Measurements from ENCODE around the gene SYCP2. TPM values are rescaled to one million over a fixed set of nuclear protein-coding genes. Genes with fewer than 3 reads are reported as not detected.

SYCP2 gene
- total and polyA plus RNA-seq, 9 donors = 0.48 to 1.9 (median 0.72) TPM

- Histone ChIP-seq H3K4me1 (ENCODE audit: insufficient read depth) (no peaks in the 10 kb centered on the region), H3K27ac (no peak overlapping the region), H3K9me3 (no peaks in the 10 kb centered on the region), H3K36me3 (no peaks in the 10 kb centered on the region), H3K4me3 (no peak overlapping the region), H3K27me3 (no peaks in the 10 kb centered on the region)
- DNase-seq = no peak
- no peak for TF ChIP-seq EP300 (IDR thresholded peaks at IDR 0.05)
- no peak for TF ChIP-seq CTCF (IDR thresholded peaks at IDR 0.05)
- TF ChIP-seq POLR2A (IDR thresholded peaks at IDR 0.05) = no peak
- WGBS, 3 donors = 91 to 97% (median 96%) methylated on average over 1 of the region's 1 CpG
- intact Hi-C loops (cut with DNase I) = no loop called here
Measured at GRCh38 chr20:59925359-59925758, 8.1 kb downstream of the SYCP2 start.

- TF ChIP-seq CTCF (IDR thresholded peaks at IDR 0.05) = no peak
- TF ChIP-seq EP300 (IDR thresholded peaks at IDR 0.05) = no peak
- TF ChIP-seq POLR2A (IDR thresholded peaks at IDR 0.05) = no peak
- no peaks in the 10 kb centered on the region for H3K36me3 ChIP-seq
- no peak overlapping the region for H3K27ac ChIP-seq
- DNase-seq = no peak
- H3K9me3 ChIP-seq = no peaks in the 10 kb centered on the region
- intact Hi-C loops (cut with DNase I) = no loop called here
- no peaks in the 10 kb centered on the region for H3K27me3 ChIP-seq
- 93 to 100% (median 94%) methylated on average over 1 of the region's 1 CpG for WGBS, 3 donors
- H3K4me1 ChIP-seq (ENCODE audit: insufficient read depth) = no peaks in the 10 kb centered on the region
- no peak overlapping the region for H3K4me3 ChIP-seq
Measured at GRCh38 chr20:59923514-59923913, 9.9 kb downstream of the SYCP2 start.

- Histone ChIP-seq H3K27me3 (no peaks in the 10 kb centered on the region), H3K4me3 (no peak overlapping the region), H3K36me3 (no peaks in the 10 kb centered on the region), H3K9me3 (no peaks in the 10 kb centered on the region), H3K4me1 (ENCODE audit: insufficient read depth) (no peaks in the 10 kb centered on the region), H3K27ac (no peak overlapping the region)
- TF ChIP-seq EP300 (IDR thresholded peaks at IDR 0.05) (no peak), POLR2A (IDR thresholded peaks at IDR 0.05) (no peak), CTCF (IDR thresholded peaks at IDR 0.05) (no peak)
- no peak for DNase-seq
- intact Hi-C loops (cut with DNase I) = no loop called here
Measured at GRCh38 chr20:59920944-59921343, 12.5 kb downstream of the SYCP2 start.

GRCh38 chr20:59912609-59913008 is 20.8 kb downstream of the SYCP2 start:
- intact Hi-C loops (cut with DNase I) = no loop called here
- no peak for DNase-seq
- Histone ChIP-seq H3K27ac (no peak overlapping the region), H3K36me3 (no peaks in the 10 kb centered on the region), H3K4me3 (no peak overlapping the region), H3K9me3 (no peaks in the 10 kb centered on the region), H3K4me1 (ENCODE audit: insufficient read depth) (no peaks in the 10 kb centered on the region), H3K27me3 (no peaks in the 10 kb centered on the region)
- 71% methylated on average over 4 of the region's 4 CpGs for WGBS, 3 donors
- TF ChIP-seq CTCF (IDR thresholded peaks at IDR 0.05) (no peak), POLR2A (IDR thresholded peaks at IDR 0.05) (no peak), EP300 (IDR thresholded peaks at IDR 0.05) (no peak)

GRCh38 chr20:59911041-59911440 is 22.4 kb downstream of the SYCP2 start:
- Histone ChIP-seq H3K4me1 (ENCODE audit: insufficient read depth) (no peaks in the 10 kb centered on the region), H3K27me3 (no peaks in the 10 kb centered on the region), H3K4me3 (no peak overlapping the region), H3K36me3 (no peaks in the 10 kb centered on the region), H3K9me3 (no peaks in the 10 kb centered on the region), H3K27ac (no peak overlapping the region)
- 76 to 86% (median 77%) methylated on average over 2 of the region's 2 CpGs for WGBS, 3 donors
- intact Hi-C loops (cut with DNase I) = no loop called here
- TF ChIP-seq EP300 (IDR thresholded peaks at IDR 0.05) = no peak
- no peak for TF ChIP-seq POLR2A (IDR thresholded peaks at IDR 0.05)
- no peak for TF ChIP-seq CTCF (IDR thresholded peaks at IDR 0.05)
- no peak for DNase-seq

Measured in ovary (tissue), 9 donors.